MV-4-11 (cell line): ENCODE measurements around the gene PLCE1.

Experiments used
- DNase-seq: peaks from one replicate; lab custom pipeline; 2025; lab: John Stamatoyannopoulos, UW

Gene PLCE1

GRCh38 chr10:93994438-93994801, 689 bp downstream of the PLCE1 start:
- no peak for DNase-seq

GRCh38 chr10:93995182-93995581, 1.5 kb downstream of the PLCE1 start:
- DNase-seq: no peak

DNA sequence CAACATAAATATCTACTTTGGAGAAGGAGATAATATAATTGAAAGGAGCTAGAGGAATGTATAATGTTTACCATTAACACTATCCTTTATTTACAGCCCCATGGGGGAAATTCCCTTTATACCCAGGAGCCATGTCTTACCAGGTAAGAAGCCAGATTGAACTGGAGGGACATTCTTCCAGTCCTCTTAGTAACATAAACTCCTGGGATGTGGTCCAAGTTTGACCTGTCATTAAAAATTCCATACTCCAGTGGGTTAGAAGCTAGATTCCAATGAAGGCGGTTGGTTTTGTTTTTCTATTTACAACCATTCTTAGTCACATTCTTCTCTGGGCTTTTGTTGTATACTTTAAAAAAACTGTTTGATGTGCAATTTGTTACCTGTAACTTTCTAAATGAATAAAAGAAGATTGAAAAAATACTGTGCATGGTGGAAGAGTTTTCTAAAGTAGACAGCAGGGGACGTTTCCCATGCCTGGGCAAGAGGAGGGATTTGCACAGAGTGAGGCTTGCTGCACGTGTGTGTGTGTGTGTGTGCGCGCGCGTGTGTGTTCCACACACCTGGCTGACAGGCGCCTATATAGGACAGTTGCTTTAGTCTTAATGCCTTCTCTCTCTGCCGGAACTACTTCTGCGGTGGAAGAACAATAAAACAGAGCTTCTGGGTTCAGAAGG, 2.0 kb downstream of the PLCE1 start:
- no peak for DNase-seq

- DNase-seq: no peak
Measured at GRCh38 chr10:93996551-93996950, 2.8 kb downstream of the PLCE1 start.

DNA sequence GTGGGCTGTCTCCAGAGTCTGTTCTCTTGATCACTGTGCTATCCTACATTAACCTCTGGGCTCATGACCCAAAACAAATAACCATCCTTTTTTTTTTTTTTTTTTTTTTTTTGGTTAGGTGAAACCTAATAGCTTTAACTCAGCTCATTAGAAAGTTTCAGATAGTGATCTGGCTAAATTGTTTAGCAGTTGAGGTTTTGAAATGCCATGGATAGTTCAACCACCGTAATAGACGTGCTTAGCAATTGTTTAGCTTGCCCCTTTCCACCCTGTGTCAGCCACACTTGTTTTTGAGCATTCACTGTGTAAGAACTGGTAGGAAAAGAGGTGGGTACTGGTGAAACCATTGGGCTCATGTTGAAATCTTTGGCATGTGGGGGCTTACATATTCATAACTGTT, 3.8 kb downstream of the PLCE1 start:
- DNase-seq: no peak

DNA sequence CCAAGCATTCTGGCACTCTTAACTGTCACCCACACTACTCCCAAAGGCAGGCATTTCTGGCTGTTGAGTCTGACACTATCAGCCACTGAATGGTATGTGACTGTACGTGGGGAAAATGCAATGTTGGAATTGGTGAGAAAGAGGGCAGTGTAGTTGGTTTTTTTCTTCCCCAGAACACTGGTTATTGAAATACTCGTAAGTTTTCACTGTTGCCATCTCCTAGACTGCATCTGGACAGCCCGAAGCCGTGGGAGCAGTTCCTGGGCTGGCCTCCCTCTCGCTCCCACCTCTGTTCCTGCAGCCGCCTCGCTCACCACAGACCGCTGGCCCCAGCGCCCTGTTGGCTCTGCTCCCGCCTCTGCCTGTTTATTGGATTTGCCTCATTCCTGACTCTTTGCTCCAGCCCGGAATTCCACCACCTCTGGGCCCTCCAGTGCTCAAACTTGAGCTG, 5.7 kb downstream of the PLCE1 start:
- no peak for DNase-seq

GRCh38 chr10:94000638-94001415, 7.1 kb downstream of the PLCE1 start:
- DNase-seq: no peak

DNA sequence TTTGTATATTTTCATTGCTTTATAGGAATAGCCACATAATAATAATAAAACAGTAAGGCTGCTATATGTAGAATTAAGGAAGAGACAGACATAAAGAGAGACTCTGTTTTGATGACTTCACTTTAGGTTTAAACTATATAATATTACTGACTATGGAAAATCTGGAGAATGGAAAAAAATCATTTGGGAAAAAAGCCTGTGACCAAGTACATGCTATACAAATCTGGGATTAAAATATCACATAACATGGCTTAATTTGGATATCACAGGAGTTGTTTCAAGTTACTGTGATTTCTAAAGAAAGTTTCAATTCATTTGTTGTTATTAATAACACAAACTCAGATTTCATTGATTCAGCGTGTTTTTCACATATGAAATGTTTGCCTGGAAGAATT, 7.7 kb downstream of the PLCE1 start:
- no peak for DNase-seq

DNA sequence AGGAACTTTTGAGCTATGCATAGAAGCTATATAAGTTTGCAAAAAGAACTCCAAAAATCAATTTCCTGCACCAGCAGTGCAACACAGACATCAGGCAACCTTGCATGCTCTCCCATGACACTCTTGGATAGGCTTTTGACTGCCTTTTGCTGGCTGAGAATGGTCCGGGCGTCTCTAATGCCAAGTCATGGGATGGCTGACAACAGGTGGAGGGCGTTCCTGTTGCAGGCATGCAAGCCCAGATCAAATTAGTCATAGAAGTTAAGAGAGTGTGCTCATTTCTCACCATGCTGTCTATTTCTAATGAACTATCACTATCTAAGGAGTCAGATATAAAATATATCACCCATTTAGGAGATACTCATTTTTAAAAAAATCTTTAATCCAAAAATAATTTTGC, 8.4 kb downstream of the PLCE1 start:
- DNase-seq: no peak

GRCh38 chr10:94003488-94003887, 9.8 kb downstream of the PLCE1 start:
- no peak for DNase-seq

- no peak for DNase-seq
Measured at GRCh38 chr10:94005050-94005449, 11.3 kb downstream of the PLCE1 start.

GRCh38 chr10:94006591-94007550, 13.1 kb downstream of the PLCE1 start:
- DNase-seq: no peak

GRCh38 chr10:94008526-94008925, 14.8 kb downstream of the PLCE1 start:
- DNase-seq: no peak

DNA sequence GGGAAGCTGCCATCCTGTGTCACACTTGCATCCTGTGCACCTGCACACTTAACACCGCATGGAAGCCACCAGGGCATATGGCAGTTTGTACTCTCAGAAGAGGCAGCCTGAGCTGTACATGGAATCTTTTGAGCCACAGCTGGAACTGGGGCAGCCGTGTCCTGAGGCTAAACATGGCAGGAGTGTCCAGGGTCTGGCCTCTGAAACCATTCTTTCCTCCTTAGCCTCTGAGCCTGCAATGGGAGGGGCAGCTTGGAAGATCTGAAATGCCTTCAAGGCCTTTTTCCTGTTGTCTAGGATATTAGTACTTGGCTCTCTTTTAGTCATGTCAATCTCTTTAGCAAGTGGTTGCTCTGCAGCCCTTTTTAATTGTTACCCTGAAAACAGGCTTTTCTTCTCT, 16.4 kb downstream of the PLCE1 start:
- no peak for DNase-seq

GRCh38 chr10:94010886-94011285, 17.2 kb downstream of the PLCE1 start:
- no peak for DNase-seq

DNA sequence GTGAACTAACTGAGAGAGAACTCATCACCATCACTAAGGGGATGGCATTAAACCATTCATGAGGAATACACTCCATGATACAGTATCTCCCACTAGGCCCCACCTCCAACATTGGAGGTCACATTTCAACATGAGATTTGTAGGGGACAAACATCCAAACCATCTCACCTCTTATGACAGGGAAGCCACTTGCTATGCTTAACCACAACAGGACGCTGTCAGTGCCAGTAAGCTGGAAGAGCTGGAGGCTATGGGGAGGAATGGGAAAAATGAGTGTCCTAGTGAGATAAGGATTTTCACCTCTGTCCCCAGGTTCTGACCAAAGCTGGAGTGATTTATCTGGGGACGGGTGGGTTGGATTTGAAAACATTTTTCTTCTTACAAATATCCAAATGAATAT, 17.6 kb downstream of the PLCE1 start:
- DNase-seq: no peak

GRCh38 chr10:94012834-94013233, 19.1 kb downstream of the PLCE1 start:
- no peak for DNase-seq

- no peak for DNase-seq
Measured at GRCh38 chr10:94013331-94013760, 19.6 kb downstream of the PLCE1 start.

GRCh38 chr10:94014304-94014703, 20.6 kb downstream of the PLCE1 start:
- DNase-seq: no peak

GRCh38 chr10:94016727-94017714, 23.3 kb downstream of the PLCE1 start:
- DNase-seq: no peak

GRCh38 chr10:94018107-94018506, 24.4 kb downstream of the PLCE1 start:
- no peak for DNase-seq
